ENCODE data around the gene HEBP1. TPM values are rescaled to one million over a fixed set of nuclear protein-coding genes. Genes with fewer than 3 reads are reported as not detected.

HEBP1 gene
- total and polyA plus RNA-seq, 3 experiments from 2014 or later: 13.6 to 16.6 (median 14.9) TPM

- Mint-ChIP-seq H3K36me3 (peaks cover 29 to 45% (median 42%) of the 10 kb centered on the region in 3 donors), H3K4me1 (no peaks in the 10 kb centered on the region), H3K9me3 (peaks cover 9 to 26% (median 18%) of the 10 kb centered on the region in 5 donors), H3K27ac (no peak overlapping the region), H3K27me3 (no peaks in the 10 kb centered on the region), H3K4me3 (no peak overlapping the region)
- peaks cover 4% of the 10 kb centered on the region for H3K36me3 ChIP-seq (ENCODE audit: insufficient read depth, low read length)
- H3K9me3 ChIP-seq (ENCODE audit: low read length): no peaks in the 10 kb centered on the region
- no peak overlapping the region for H3K27ac ChIP-seq (ENCODE audit: low read depth, low read length)
- H3K27me3 ChIP-seq (ENCODE audit: insufficient read depth, low read length, poor library complexity, severe bottlenecking): no peaks in the 10 kb centered on the region
- H3K4me1 ChIP-seq (ENCODE audit: insufficient read depth, low read length): no peaks in the 10 kb centered on the region
- no peak for DNase-seq
- no peak overlapping the region for H3K4me3 ChIP-seq (ENCODE audit: low read length)
- CTCF ChIA-PET: no interaction called here
- POLR2A ChIA-PET: no interaction called here
Measured at GRCh38 chr12:12973019-12973418, 27.0 kb downstream of the HEBP1 start.

GRCh38 chr12:12965836-12966235, 34.2 kb downstream of the HEBP1 start:
- Mint-ChIP-seq H3K4me3 (no peak overlapping the region), H3K4me1 (peaks cover 0 to 4% (median 0%) of the 10 kb centered on the region in 3 donors), H3K27ac (no peak overlapping the region), H3K9me3 (no peaks in the 10 kb centered on the region), H3K27me3 (no peaks in the 10 kb centered on the region), H3K36me3 (peaks cover 0 to 9% (median 4%) of the 10 kb centered on the region in 3 donors)
- no peak for DNase-seq
- ChIA-PET POLR2A (no interaction called here), CTCF (no interaction called here)
- no peak overlapping the region for H3K27ac ChIP-seq (ENCODE audit: low read depth, low read length)
- H3K27me3 ChIP-seq (ENCODE audit: insufficient read depth, low read length, poor library complexity, severe bottlenecking): no peaks in the 10 kb centered on the region
- H3K36me3 ChIP-seq (ENCODE audit: insufficient read depth, low read length): no peaks in the 10 kb centered on the region
- H3K4me1 ChIP-seq (ENCODE audit: insufficient read depth, low read length): no peaks in the 10 kb centered on the region
- H3K9me3 ChIP-seq (ENCODE audit: low read length): no peaks in the 10 kb centered on the region
- no peak overlapping the region for H3K4me3 ChIP-seq (ENCODE audit: low read length)

- Mint-ChIP-seq H3K27ac (peak overlapping the region in 1 of 8 donors; percentile 17), H3K4me3 (no peak overlapping the region), H3K36me3 (peaks cover 0 to 9% (median 4%) of the 10 kb centered on the region in 3 donors), H3K9me3 (no peaks in the 10 kb centered on the region), H3K27me3 (peaks cover 0 to under 1% of the 10 kb centered on the region in 2 donors), H3K4me1 (peaks cover 0 to 4% (median 0%) of the 10 kb centered on the region in 3 donors)
- Histone ChIP-seq H3K36me3 (ENCODE audit: insufficient read depth, low read length) (no peaks in the 10 kb centered on the region), H3K27ac (ENCODE audit: low read depth, low read length) (no peak overlapping the region), H3K27me3 (ENCODE audit: insufficient read depth, low read length, poor library complexity, severe bottlenecking) (no peaks in the 10 kb centered on the region), H3K4me3 (ENCODE audit: low read length) (no peak overlapping the region), H3K9me3 (ENCODE audit: low read length) (no peaks in the 10 kb centered on the region), H3K4me1 (ENCODE audit: insufficient read depth, low read length) (no peaks in the 10 kb centered on the region)
- ChIA-PET POLR2A (no interaction called here), CTCF (interaction anchor here (1.0 kb wide), 1 partner anchor 22 kb away, joined by 3 read pairs; no protein-coding TSS in a partner anchor)
- DNase-seq: no peak
Measured at GRCh38 chr12:12964255-12964654, 35.8 kb downstream of the HEBP1 start.

- no peaks in the 10 kb centered on the region for H3K9me3 ChIP-seq (ENCODE audit: low read length)
- H3K4me3 ChIP-seq (ENCODE audit: low read length): no peak overlapping the region
- POLR2A ChIA-PET: no interaction called here
- H3K9me3 Mint-ChIP-seq: no peaks in the 10 kb centered on the region
- H3K4me3 Mint-ChIP-seq: no peak overlapping the region
- no peak for DNase-seq
- no peaks in the 10 kb centered on the region for H3K36me3 ChIP-seq (ENCODE audit: insufficient read depth, low read length)
- no peak overlapping the region for H3K27ac Mint-ChIP-seq
- H3K4me1 Mint-ChIP-seq: peaks cover 0 to 4% (median 0%) of the 10 kb centered on the region in 3 donors
- H3K27me3 Mint-ChIP-seq: peaks cover 0 to 5% of the 10 kb centered on the region in 2 donors
- CTCF ChIA-PET: no interaction called here
- no peaks in the 10 kb centered on the region for H3K4me1 ChIP-seq (ENCODE audit: insufficient read depth, low read length)
- H3K27me3 ChIP-seq (ENCODE audit: insufficient read depth, low read length, poor library complexity, severe bottlenecking): no peaks in the 10 kb centered on the region
- no peak overlapping the region for H3K27ac ChIP-seq (ENCODE audit: low read depth, low read length)
- H3K36me3 Mint-ChIP-seq: no peaks in the 10 kb centered on the region
Measured at GRCh38 chr12:12960639-12961209, 39.3 kb downstream of the HEBP1 start.

GRCh38 chr12:12958886-12959285, 41.2 kb downstream of the HEBP1 start:
- no peak overlapping the region for H3K4me3 Mint-ChIP-seq
- no peaks in the 10 kb centered on the region for H3K9me3 Mint-ChIP-seq
- peaks cover 0 to 5% of the 10 kb centered on the region in 2 donors for H3K27me3 Mint-ChIP-seq
- Histone ChIP-seq H3K27ac (ENCODE audit: low read depth, low read length) (no peak overlapping the region), H3K9me3 (ENCODE audit: low read length) (no peaks in the 10 kb centered on the region), H3K4me3 (ENCODE audit: low read length) (no peak overlapping the region), H3K4me1 (ENCODE audit: insufficient read depth, low read length) (no peaks in the 10 kb centered on the region), H3K27me3 (ENCODE audit: insufficient read depth, low read length, poor library complexity, severe bottlenecking) (no peaks in the 10 kb centered on the region), H3K36me3 (ENCODE audit: insufficient read depth, low read length) (no peaks in the 10 kb centered on the region)
- no peak overlapping the region for H3K27ac Mint-ChIP-seq
- H3K4me1 Mint-ChIP-seq: no peaks in the 10 kb centered on the region
- DNase-seq: no peak
- POLR2A ChIA-PET: no interaction called here
- no peaks in the 10 kb centered on the region for H3K36me3 Mint-ChIP-seq
- CTCF ChIA-PET: no interaction called here

GRCh38 chr12:12954878-12955625, 45.0 kb downstream of the HEBP1 start:
- Histone ChIP-seq H3K4me1 (ENCODE audit: insufficient read depth, low read length) (no peaks in the 10 kb centered on the region), H3K27me3 (ENCODE audit: insufficient read depth, low read length, poor library complexity, severe bottlenecking) (no peaks in the 10 kb centered on the region), H3K4me3 (ENCODE audit: low read length) (no peak overlapping the region), H3K27ac (ENCODE audit: low read depth, low read length) (no peak overlapping the region), H3K36me3 (ENCODE audit: insufficient read depth, low read length) (no peaks in the 10 kb centered on the region), H3K9me3 (ENCODE audit: low read length) (no peaks in the 10 kb centered on the region)
- ChIA-PET CTCF (no interaction called here), POLR2A (no interaction called here)
- Mint-ChIP-seq H3K4me1 (no peaks in the 10 kb centered on the region), H3K4me3 (no peak overlapping the region), H3K36me3 (no peaks in the 10 kb centered on the region), H3K9me3 (no peaks in the 10 kb centered on the region), H3K27me3 (peaks cover 3 to 12% of the 10 kb centered on the region in 2 donors), H3K27ac (no peak overlapping the region)
- no peak for DNase-seq

GRCh38 chr12:12954356-12954755, 45.7 kb downstream of the HEBP1 start:
- Histone ChIP-seq H3K27ac (ENCODE audit: low read depth, low read length) (no peak overlapping the region), H3K36me3 (ENCODE audit: insufficient read depth, low read length) (no peaks in the 10 kb centered on the region), H3K27me3 (ENCODE audit: insufficient read depth, low read length, poor library complexity, severe bottlenecking) (no peaks in the 10 kb centered on the region), H3K4me3 (ENCODE audit: low read length) (no peak overlapping the region), H3K4me1 (ENCODE audit: insufficient read depth, low read length) (no peaks in the 10 kb centered on the region), H3K9me3 (ENCODE audit: low read length) (no peaks in the 10 kb centered on the region)
- H3K4me3 Mint-ChIP-seq: no peak overlapping the region
- H3K27me3 Mint-ChIP-seq: peaks cover 3 to 16% of the 10 kb centered on the region in 2 donors
- no peak overlapping the region for H3K27ac Mint-ChIP-seq
- CTCF ChIA-PET: no interaction called here
- DNase-seq: no peak
- POLR2A ChIA-PET: no interaction called here
- no peaks in the 10 kb centered on the region for H3K9me3 Mint-ChIP-seq
- no peaks in the 10 kb centered on the region for H3K36me3 Mint-ChIP-seq
- H3K4me1 Mint-ChIP-seq: no peaks in the 10 kb centered on the region

GRCh38 chr12:12952036-12952435, 48.0 kb downstream of the HEBP1 start, which contains the start of gene GPRC5D:
GPRC5D (minus strand) TSS chr12:12952170; CDS start chr12:12950384, 1,786 bp downstream.
- H3K27ac ChIP-seq (ENCODE audit: low read depth, low read length): no peak within 1 kb of the TSS
- Mint-ChIP-seq H3K4me1 (no peaks in the 10 kb centered on the region), H3K27ac (peak within 1 kb of the TSS in 1 of 8 donors; percentile 55), H3K36me3 (no peaks in the 10 kb centered on the region), H3K9me3 (no peaks in the 10 kb centered on the region), H3K27me3 (peaks cover 3 to 19% of the 10 kb centered on the region in 2 donors), H3K4me3 (no peak within 1 kb of the TSS)
- no peaks in the 10 kb centered on the region for H3K9me3 ChIP-seq (ENCODE audit: low read length)
- H3K27me3 ChIP-seq (ENCODE audit: insufficient read depth, low read length, poor library complexity, severe bottlenecking): no peaks in the 10 kb centered on the region
- CTCF ChIA-PET: no interaction called here
- H3K4me3 ChIP-seq (ENCODE audit: low read length): no peak within 1 kb of the TSS
- no peaks in the 10 kb centered on the region for H3K36me3 ChIP-seq (ENCODE audit: insufficient read depth, low read length)
- POLR2A ChIA-PET: no interaction called here
- no peaks in the 10 kb centered on the region for H3K4me1 ChIP-seq (ENCODE audit: insufficient read depth, low read length)
- DNase-seq: no peak

Measured in CD8-positive, alpha-beta memory T cell (primary cell).